GM12873 (cell line): ENCODE measurements around the gene GALNT10.

Experiments used
- CTCF ChIP-seq: IDR thresholded peaks from 2 replicates; pipeline ENCODE4 v1.5.1; 2012; ENCODE audit warnings: low read depth, mild to moderate bottlenecking, moderate library complexity, low read length, control low read depth; ENCODE audit not compliant: insufficient read depth; ENCODE audit errors: missing control alignments

Gene GALNT10

GRCh38 chr5:154428208-154428607 lies 237.7 kb downstream of the GALNT10 start:
- TF ChIP-seq CTCF, result no peak

GRCh38 chr5:154429341-154429740 lies 238.8 kb downstream of the GALNT10 start:
- no peak for TF ChIP-seq CTCF

DNA sequence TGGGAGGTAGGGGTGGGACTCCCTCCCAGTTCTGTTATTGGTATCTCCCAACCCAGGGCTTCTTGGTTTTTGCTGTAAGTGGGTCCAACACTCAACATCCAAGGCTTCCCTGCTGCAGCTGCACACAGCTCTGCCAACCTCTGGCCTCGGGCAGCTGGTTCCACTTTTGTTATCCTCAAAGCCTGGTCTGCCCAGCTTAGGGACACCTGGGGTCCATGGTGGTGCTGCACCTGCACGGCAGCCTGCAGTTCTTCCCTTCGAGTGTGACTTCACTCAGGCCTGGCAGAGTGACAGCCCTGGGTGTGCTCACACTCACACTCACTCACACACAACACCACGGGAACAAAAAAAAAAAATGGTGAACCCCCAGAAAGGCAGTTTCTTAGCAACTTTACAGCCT lies 239.9 kb downstream of the GALNT10 start:
- TF ChIP-seq CTCF, result no peak

GRCh38 chr5:154430961-154431630 lies 240.6 kb downstream of the GALNT10 start:
- no peak for TF ChIP-seq CTCF

- no peak for TF ChIP-seq CTCF
Measured at GRCh38 chr5:154435226-154435625, 244.7 kb downstream of the GALNT10 start.

DNA sequence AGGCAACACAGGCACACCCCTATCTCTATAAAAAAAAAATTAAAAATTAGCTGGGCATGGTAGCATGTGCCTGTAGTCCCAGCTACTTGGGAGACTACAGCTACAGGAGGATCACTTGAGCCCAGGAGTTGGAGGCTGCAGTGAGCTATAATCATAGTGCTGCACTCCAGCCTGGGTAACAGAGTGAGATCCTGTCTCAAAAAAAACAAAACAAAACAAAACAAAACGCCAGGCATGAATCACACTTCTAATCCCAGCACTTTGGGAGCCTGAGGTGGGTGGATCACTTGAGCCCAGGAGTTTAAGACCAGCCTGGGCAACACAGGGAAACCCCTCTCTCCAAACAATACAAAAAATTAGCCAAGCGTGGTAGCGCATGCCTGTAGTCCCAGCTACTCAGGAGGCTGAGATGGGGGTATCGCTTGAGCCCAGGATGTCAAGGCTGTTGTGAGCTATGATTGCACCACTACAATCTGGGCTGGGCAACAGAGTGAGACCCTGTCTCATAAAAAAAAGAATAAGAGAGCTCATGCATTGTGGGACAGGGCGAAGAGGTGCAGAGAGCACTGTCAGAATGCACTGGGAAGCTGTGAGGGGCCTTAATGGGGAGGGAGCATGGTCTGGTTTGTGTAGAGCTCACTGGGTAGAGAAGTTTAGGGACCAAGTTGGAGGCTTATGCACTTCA lies 246.9 kb downstream of the GALNT10 start:
- TF ChIP-seq CTCF, result no peak

- TF ChIP-seq CTCF, result no peak
Measured at GRCh38 chr5:154440540-154440939, 250.0 kb downstream of the GALNT10 start.
